Mucosa of stomach (tissue), 1 donor: Measurements from ENCODE around the gene MCC.

Experiments
- H3K27me3 ChIP-seq: one replicate; pipeline ENCODE4 v1.7.0; 2013; ENCODE audit warnings: mild to moderate bottlenecking, low read length; ENCODE audit not compliant: control insufficient read depth, insufficient read depth
- H3K36me3 ChIP-seq: one replicate; pipeline ENCODE4 v1.7.0; 2013; ENCODE audit warnings: low read length; ENCODE audit not compliant: control insufficient read depth, insufficient read depth
- H3K4me1 ChIP-seq: one replicate; pipeline ENCODE4 v1.7.0; 2013; ENCODE audit warnings: mild to moderate bottlenecking, low read length; ENCODE audit not compliant: control insufficient read depth, insufficient read depth
- H3K4me3 ChIP-seq: one replicate; pipeline ENCODE4 v1.7.0; 2013; ENCODE audit warnings: low read length
- H3K9ac ChIP-seq: one replicate; pipeline ENCODE4 v1.7.0; 2013; ENCODE audit warnings: mild to moderate bottlenecking, low read length, moderate library complexity
- H3K9me3 ChIP-seq: one replicate; pipeline ENCODE4 v1.7.0; 2013; ENCODE audit warnings: mild to moderate bottlenecking, low read length, moderate library complexity; ENCODE audit not compliant: control insufficient read depth
- donor health status: Pancreatic carcinoma.

The MCC gene

DNA sequence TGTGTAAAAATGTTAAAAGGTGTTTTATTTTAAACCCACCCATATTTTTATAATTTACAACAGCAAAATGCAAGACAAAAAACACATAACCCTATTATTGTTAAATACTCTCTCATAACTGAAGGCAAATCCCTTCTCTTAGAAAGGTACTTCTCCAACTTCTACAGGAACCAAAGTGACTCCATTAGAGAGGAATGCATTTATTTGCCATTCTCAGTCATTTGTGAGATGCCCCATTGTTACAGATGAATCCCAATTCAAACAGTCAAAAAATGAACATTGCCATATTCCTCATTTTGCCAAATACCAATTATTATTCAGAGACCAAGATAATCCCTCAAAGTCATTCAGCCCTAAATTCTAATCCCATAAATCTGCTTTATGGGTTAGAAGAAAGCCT is 229.2 kb downstream of the MCC start:
- H3K4me1 ChIP-seq = no peaks in the 10 kb centered on the region
- no peaks in the 10 kb centered on the region for H3K9me3 ChIP-seq
- no peaks in the 10 kb centered on the region for H3K27me3 ChIP-seq

DNA sequence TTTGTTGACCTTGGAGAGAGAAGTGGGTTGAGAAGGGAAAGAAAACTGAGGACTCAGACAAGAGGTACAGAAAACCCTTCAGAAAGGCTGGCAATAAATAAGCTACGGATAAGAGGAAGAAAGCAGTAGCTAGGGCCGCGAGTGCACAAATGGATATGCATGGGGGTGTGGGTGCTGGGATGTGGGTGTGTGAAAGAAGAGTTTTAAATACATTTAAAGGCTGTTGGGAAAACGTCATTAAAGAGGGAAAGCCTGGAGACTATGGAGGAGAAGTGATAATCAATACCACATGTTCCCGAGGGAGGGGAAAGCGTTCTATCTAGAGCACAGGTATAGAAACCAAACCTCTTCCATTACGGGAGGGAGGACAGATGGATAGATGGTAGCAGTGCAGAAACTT is 230.7 kb downstream of the MCC start:
- Histone ChIP-seq H3K4me1 (no peaks in the 10 kb centered on the region), H3K27me3 (no peaks in the 10 kb centered on the region), H3K9me3 (no peaks in the 10 kb centered on the region), H3K4me3 (no peak overlapping the region), H3K36me3 (no peaks in the 10 kb centered on the region), H3K9ac (no peak overlapping the region)

More for the DNA sequence above, 229.2 kb downstream of the MCC start:
- Histone ChIP-seq H3K36me3 (no peaks in the 10 kb centered on the region), H3K4me3 (no peak overlapping the region), H3K9ac (no peak overlapping the region)

DNA sequence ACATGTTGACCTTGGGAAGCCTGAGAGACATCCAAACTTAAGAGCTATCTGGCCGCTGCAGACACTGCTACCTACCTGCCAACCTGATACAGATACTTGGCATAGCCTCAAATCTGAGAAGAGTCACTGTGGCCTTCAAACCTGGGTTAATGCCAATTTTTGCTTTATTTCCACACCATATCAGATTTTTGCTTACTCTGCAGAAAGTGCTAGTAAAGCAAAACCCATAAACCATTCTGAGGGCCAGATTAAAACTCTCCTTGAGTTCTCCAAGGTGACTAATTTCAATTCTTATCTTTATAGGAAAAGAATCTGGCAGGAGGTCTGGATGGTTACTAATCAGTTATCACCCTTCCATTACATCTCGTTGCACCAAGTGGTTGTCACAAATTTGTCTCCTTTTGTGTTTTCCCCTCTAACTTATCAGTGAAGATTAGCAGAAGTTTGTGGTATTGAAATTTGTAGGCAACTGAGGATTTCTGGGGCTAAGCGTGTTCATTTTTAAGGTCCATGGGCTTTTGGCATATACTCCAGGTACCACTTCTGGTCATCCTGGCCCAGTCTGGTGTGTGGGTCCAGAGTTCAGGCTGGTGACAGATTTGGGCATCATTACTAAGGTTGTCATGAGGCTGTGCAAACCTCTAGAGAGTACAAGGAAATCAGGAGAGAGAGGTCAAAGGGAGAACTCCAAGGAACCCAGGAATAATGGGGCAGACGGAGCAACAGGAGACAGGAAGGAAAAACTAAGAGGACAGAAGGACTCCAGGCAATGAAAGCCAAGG is 231.4 kb downstream of the MCC start:
- Histone ChIP-seq H3K9me3 (no peaks in the 10 kb centered on the region), H3K27me3 (no peaks in the 10 kb centered on the region), H3K4me1 (no peaks in the 10 kb centered on the region), H3K36me3 (no peaks in the 10 kb centered on the region), H3K9ac (no peak overlapping the region), H3K4me3 (no peak overlapping the region)

DNA sequence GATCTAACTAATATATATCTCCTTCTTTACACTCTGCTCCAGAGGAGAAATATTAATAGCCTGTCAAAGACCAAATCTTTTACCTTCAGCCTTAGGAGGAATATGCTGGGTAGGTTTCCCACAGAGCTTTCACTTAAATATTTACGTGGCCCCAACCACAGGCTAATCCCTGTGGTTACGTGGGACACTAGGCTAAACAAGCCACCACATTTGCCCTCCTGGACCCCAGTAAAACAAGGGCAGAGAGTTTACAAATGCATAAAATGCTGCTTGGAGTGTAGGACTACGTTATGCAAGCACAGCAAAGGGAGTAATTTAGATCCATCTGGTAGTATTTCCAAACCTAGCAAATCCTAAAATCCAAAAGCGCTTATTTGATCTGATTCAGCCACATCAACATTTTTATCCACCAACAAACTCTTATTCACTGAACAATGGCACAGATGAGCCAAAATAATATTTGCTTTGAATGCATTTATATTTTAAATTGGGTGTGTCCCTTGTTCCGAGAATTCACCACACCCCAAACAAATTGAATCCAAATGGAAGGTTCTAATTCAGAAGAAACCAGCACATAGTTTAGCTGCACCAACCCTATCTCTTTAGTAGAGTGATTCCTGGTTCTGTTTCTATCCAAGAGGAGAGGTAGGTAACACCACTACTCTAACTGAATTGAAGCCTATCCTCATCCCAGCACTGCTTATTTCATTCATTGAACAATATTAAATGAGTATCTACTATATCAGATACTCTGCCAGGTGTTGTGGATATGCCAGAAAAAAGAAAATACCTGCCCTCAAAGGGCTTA is 232.5 kb downstream of the MCC start:
- Histone ChIP-seq H3K4me3 (no peak overlapping the region), H3K9me3 (no peaks in the 10 kb centered on the region), H3K36me3 (no peaks in the 10 kb centered on the region), H3K4me1 (no peaks in the 10 kb centered on the region), H3K27me3 (no peaks in the 10 kb centered on the region), H3K9ac (no peak overlapping the region)

DNA sequence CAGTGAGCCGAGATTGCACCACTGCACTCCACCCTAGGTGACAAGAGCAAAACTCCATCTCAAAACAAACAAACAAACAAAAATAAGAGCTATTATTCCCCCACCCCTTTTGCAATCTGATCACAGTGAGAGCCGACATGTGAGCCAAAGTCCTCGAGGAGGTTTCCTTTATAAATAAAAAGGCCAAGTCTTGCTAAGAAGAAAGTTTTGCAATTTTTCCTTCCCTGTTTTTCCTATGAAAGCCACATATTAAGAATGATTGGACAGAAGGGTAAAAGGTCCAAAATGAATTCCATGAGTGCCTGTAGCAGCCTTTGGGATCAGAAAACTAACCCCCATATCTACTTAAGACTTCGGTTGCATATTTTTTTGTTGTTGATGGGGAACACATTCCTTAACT is 233.1 kb downstream of the MCC start:
- H3K4me3 ChIP-seq = no peak overlapping the region
- no peak overlapping the region for H3K9ac ChIP-seq
- no peaks in the 10 kb centered on the region for H3K27me3 ChIP-seq
- H3K4me1 ChIP-seq = peaks cover 7% of the 10 kb centered on the region
- H3K9me3 ChIP-seq = no peaks in the 10 kb centered on the region
- no peaks in the 10 kb centered on the region for H3K36me3 ChIP-seq

DNA sequence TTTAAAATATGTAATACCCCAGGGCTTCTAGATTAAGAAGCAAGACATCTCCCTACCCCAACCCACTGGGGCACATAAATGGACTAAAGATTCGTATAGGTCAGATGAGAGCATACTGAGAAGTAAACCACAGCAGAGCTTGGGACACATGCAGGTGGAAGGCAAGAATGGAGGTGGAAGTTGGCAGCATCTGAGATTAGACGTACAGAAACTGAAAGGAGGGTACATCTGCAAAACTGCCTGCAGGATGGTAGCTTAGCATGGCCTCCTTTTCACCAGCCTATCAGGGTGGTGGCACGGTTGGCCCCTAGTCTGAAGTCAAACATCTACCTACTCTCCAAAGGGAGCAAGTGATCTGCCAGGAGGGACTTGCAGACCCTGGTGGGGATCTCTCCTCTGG is 235.2 kb downstream of the MCC start:
- Histone ChIP-seq H3K9me3 (no peaks in the 10 kb centered on the region), H3K36me3 (no peaks in the 10 kb centered on the region), H3K4me1 (peaks cover 9% of the 10 kb centered on the region), H3K27me3 (no peaks in the 10 kb centered on the region), H3K9ac (no peak overlapping the region), H3K4me3 (no peak overlapping the region)

DNA sequence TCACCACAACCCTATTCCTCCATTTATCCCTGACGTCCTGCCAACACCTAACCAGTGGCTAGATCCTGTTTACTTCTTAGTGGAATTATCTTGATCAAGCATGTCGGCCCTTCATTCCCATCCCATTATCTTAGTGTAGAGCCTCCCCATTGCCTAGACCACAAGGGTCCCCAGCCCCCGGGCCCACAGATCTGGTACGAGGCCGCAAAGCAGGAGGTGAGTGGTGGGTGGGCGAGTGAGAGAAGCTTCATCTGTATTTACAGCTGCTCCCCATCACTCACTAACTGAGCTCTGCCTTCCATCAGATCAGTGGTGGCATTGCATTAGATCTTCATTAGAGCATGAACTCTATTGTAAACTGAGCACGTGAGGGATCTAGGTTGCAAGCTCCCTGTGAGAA is 236.2 kb downstream of the MCC start:
- H3K4me1 ChIP-seq = peaks cover 9% of the 10 kb centered on the region
- H3K9me3 ChIP-seq = no peaks in the 10 kb centered on the region
- H3K27me3 ChIP-seq = no peaks in the 10 kb centered on the region
- no peak overlapping the region for H3K9ac ChIP-seq
- no peak overlapping the region for H3K4me3 ChIP-seq
- no peaks in the 10 kb centered on the region for H3K36me3 ChIP-seq

DNA sequence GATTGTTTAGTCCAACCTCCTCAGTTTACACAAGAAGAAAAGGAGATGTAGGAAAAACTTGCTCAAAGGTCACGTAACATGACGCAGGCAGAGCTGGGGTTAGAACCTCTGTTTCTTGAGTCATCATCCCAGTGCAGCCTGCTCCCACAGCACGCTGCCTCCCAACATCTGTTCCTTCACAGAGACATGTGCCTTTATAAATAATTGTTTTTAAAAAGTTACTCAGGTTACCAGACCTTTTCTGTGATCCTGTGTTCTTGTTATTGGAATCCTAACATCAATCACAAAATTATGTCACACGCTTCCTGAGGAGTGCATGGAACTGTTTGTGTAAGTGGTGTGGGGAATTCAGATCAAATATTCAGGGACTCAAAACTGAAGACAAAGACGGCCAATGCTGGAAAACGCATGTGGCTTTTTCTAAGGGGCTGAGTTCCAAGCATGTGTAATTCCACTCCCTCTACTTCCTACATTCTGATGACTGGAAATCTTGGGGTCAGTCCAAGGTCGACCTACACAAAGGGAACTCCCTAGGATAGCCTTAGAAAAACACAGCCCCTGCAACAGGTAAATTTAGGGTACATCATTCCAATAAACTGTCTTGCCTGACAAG is 237.8 kb downstream of the MCC start:
- H3K27me3 ChIP-seq = no peaks in the 10 kb centered on the region
- peaks cover 16% of the 10 kb centered on the region for H3K4me1 ChIP-seq
- no peak overlapping the region for H3K4me3 ChIP-seq
- H3K9me3 ChIP-seq = no peaks in the 10 kb centered on the region
- no peak overlapping the region for H3K9ac ChIP-seq
- H3K36me3 ChIP-seq = no peaks in the 10 kb centered on the region

DNA sequence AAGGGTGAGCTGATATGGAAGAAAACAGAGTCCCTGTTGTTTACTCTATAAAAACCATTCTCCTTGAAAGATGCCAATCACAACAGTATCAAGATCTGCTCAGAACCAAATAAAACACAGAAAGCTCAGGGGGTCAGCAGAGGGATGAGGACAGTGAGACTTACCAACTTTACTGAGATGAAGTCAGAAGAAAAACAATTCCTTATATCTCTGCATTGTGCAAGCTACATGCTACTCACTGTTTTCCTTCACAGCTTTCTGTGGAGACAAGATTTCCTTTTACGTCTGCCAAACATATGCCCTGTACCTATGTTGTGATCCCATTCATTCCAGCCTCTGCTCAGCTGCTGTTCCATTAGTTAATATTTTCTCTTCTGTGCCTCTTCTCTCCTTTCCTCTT is 239.0 kb downstream of the MCC start:
- no peaks in the 10 kb centered on the region for H3K9me3 ChIP-seq
- H3K4me3 ChIP-seq = no peak overlapping the region
- peaks cover 16% of the 10 kb centered on the region for H3K4me1 ChIP-seq
- no peaks in the 10 kb centered on the region for H3K36me3 ChIP-seq
- no peaks in the 10 kb centered on the region for H3K27me3 ChIP-seq
- H3K9ac ChIP-seq = no peak overlapping the region

DNA sequence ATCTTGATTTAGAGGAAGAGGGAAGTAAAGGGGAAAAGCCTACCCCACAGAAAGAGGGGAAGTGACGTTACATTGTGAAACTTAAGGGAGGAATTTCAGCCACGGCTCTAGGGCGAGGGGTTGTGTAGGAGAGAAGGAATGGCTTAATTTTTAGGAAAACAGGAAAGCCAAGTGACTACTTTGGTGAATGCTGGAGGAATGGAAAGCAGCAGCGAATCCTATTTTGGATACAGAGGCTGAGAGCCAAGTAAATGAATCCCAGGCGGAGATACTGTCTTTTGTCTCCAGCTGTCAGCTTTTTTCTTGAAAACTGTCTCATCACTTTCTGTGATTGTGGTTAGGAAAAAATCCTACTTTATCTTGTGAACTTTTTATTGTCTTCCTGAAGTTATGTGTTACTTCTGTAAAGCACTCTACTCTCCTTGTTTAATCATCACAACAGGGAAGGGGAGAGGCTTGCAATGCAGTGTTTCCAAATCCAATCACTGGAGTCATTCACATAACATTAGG is 241.8 kb downstream of the MCC start:
- Histone ChIP-seq H3K9ac (no peak overlapping the region), H3K4me1 (peaks cover 16% of the 10 kb centered on the region)

DNA sequence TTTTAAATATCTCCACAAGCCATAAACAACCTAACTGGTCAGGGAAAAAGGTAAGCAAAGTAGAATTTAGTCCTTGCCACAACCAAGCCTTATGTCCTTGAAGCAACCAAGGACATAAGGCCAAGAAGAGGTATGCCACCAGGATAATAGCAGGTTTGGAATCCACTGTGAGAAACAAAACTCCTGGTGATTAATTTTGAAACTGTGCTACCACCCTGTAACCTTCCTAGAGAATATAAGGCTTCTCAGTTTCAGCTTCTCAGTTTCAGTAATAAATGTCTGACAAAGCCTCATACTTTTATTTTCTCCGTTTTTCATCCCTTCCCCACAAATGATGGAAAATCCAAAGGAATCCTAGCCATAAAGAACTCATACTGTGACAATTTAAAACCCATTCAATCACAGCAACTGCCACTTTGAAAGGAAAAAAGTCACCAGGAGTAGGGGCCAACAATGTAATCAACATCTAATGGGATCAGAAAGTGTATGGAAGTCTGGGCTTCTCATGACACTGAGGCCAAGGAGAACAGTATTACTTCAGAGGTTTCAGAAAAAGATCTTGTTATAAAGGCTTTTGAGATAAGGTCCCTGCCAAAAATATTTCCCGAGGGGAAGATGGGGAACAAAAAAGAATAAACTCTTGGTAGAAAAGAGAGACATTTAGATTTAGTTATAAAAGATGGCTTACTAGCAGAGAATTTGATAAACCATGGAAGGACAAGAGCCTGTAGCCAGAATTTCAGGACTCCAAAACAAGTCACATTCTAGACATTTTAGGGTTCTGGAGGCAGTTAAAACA is 242.6 kb downstream of the MCC start:
- Histone ChIP-seq H3K36me3 (no peaks in the 10 kb centered on the region), H3K27me3 (no peaks in the 10 kb centered on the region), H3K4me3 (no peak overlapping the region), H3K9me3 (no peaks in the 10 kb centered on the region), H3K4me1 (peaks cover 14% of the 10 kb centered on the region), H3K9ac (no peak overlapping the region)

More for the DNA sequence above, 241.8 kb downstream of the MCC start:
- Histone ChIP-seq H3K36me3 (no peaks in the 10 kb centered on the region), H3K27me3 (no peaks in the 10 kb centered on the region), H3K4me3 (no peak overlapping the region), H3K9me3 (no peaks in the 10 kb centered on the region)
